GM18867 (cell line): ENCODE results near the gene GPR160.

Experiments used
- ATAC-seq: cut with Tn5 transposase; IDR thresholded peaks from one replicate; pipeline ENCODE4 v1.9.1; 2021; ENCODE audit warnings: mild to moderate bottlenecking, moderate library complexity; ENCODE audit not compliant: unreplicated experiment

GPR160 gene

GRCh38 chr3:170063691-170064090 lies 25.9 kb downstream of the GPR160 start:
- no peak for ATAC-seq

DNA sequence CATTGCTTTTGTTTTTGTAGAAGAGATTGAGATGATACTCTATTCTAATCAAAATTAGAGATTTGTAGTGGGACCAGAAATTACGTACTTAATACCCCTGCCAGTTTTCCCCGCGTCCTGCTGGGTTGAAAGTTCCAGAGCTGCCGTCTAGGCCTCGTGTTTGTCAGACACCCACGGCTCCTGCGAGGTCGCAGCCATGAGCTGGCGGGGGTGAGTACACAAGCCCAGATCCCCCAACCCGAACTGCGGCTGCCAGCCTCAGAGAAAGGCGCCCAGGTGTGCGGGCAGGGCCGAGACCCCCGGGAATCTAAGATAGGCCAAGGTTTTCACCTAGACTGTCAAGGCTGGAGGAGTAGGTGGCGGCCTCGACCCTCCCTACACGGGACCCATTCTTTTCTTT lies 26.3 kb downstream of the GPR160 start:
- ATAC-seq, result no peak

DNA sequence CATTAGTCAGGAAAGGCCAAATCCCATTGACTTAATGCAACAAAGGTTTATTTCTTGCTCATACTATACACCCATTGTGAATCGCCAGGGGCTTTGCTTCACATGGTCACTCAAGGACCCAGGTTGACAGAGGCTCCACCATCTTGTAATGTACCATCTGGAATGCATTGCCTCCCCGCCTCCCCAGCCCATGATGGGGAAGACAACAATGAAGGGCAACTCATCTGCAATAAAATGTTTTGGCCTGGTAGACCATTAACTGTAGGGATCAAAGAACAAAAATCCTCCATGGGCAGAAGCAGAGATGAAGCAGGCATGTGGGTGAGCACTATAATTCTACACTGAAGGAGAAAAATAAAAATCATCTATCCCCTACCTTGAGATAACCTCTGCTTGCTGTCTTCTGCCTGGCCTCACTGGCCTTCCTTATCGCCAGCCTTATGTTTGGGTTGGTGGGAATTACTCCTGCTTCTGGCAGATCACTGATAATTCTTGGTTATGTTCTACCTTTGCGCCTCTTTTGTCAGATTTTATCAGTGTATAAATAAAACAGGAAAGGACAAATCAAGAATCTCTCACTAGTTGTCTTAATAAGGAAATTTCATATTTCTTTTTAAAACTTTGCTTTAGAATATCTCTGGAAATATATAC lies 37.8 kb downstream of the GPR160 start:
- ATAC-seq, result no peak

DNA sequence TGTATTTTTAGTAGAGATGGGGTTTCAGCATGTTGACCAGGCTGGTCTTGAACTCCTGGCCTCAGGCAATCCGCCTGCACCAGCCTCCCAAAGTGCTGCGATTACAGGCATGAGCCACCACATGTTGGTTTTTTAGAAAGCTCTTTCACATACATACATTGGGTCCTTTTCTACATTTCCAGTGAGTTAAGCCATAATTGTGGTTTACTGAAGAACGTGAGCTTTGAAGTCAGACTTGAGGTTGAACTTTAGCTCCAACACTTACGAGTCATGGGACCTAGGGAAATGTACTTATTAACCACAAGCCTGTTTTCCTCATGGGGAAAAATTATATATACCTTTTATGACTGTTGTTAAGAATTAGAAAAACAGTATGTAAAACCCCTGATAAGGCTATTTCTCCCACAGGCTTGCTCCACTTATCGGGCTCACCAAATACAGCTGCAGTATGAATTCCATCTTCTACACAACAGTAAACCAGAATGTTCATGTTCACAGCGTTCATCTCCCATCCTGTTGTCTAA lies 39.0 kb downstream of the GPR160 start:
- no peak for ATAC-seq

DNA sequence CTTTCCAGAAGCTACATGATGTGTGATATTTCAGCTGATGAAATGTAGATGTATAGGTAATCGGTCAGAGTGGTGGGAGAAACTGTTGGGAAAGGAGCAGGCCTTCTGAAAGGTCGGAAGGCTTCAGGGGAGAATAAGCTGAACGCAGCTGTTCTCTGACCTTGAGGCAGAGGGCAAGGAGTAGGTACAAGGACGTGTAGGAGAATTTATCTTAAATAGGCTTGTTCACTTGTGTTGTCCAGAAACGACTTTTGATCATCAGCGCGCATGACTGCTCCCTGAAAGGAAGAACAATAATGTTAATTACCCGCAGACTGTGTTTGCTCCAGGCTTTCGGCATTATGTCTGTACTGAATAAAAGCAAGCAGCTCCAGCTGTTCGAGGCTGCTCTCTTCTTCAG lies 39.6 kb downstream of the GPR160 start:
- ATAC-seq, result no peak

DNA sequence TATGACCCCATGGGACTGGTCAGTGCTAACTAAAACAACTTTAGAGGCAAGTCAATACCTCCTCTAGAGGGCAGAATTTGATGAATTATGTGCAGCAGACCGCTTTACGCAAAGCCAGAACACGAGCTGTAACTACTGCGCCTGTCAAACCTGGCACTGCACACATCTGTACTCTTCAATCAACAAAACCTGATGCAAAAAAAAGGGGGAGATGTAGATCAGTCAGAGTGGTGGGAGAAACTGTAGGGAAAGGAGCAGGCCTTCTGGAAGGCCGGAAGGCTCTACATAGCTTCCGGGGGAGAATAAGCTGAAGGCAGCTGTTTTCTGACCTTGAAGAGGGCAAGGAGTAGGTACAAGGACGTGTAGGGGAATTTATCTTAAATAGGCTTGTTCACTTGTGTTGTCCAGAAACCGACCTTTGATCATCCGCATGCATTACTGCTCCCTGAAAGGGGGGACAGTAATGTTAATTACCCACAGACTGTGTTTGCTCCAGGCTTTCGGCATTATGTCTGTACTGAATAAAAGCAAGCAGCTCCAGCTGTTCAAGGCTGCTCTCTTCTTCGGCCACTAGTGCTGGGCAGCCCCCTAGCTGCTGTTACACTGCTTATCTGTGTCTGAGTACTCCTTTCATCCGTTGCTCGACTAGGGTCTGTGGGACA lies 41.0 kb downstream of the GPR160 start:
- ATAC-seq, result no peak

- ATAC-seq, result no peak
These were observed 41.9 kb downstream of the GPR160 start for GRCh38 chr3:170079536-170080165.

DNA sequence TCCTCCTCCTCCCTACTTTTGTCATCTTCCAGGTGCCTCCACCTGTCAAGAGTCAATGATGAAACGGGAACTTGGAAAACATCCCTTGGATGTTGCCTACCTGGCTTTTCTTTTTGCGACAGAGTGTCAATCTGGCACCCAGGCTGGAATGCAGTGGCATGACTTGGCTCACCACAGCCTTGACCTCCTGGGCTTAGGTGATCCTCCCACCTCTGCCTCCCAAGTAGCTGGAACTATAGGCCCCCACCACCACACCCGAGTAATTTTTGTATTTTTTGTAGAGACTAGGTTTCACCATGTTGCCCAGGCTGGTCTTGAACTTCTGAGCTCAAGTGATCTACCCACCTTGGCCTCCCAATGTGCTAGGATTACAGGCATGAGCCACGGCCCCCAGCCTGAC lies 42.8 kb downstream of the GPR160 start:
- no peak for ATAC-seq

DNA sequence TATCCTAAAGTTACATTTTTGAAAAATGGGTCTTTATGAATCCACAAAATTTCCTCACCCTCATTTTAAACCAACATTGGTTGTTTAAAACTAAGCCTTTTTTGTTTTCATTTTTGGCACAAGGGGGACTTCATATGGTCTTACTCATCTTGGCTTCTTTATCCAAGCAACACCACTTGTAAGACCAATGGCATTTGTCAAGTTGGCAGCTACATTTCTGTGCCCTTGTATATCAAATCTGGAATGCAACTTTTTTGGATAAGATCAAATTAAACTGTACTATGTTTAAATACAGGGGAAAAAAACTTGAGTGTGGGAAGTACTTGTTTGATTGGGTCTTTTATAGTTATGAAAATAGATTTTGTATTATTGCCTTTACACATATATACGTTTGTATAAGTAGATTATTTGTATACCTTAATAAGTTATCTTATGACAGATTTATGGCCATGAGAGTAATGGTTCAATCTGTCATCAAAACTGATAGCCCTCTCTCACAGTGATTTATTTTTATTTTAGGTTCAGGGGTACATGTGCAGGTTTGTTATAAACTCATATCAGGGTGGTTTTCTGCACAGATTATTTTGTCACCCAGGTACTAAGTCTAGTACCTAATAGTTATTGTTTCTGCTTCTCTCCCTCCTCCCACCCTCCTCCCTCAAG lies 43.4 kb downstream of the GPR160 start:
- no peak for ATAC-seq

DNA sequence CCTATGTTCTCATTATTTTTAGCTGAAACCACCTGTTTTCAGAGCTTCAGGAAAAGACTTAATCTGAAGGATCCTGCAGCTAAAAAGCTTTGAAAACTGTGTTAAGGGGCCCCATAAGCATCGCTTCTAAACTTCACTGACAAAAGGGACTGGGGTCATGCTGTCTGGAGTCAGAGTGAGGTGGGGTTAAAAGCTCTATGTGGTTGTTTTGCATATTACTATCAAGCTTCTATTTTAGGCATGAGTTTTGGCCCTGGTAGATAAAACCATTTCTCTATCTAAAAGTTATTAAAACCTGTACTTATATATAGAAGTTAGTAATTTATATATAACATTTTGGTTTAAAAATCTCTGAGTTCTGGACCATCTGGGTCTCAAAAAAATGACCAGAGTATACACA lies 45.5 kb downstream of the GPR160 start:
- no peak for ATAC-seq

DNA sequence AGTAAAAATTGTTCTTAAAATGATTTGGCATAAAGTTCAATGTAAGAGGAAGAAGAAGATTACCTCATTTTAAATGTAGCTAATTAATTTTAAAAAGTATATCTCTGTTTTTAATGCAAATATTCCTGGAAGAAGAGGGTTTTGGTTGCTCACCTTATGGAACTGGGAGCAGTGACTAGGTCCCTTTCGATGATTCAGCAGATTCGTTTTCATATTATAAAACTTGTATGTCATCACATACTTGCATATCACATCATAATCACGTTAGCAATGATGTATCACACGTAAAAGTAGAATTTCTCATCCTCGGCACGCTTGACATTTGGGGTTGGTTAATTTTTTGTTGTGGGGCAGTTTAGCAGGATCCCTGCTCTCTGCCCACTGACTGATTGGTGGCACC lies 47.6 kb downstream of the GPR160 start:
- ATAC-seq, result no peak

DNA sequence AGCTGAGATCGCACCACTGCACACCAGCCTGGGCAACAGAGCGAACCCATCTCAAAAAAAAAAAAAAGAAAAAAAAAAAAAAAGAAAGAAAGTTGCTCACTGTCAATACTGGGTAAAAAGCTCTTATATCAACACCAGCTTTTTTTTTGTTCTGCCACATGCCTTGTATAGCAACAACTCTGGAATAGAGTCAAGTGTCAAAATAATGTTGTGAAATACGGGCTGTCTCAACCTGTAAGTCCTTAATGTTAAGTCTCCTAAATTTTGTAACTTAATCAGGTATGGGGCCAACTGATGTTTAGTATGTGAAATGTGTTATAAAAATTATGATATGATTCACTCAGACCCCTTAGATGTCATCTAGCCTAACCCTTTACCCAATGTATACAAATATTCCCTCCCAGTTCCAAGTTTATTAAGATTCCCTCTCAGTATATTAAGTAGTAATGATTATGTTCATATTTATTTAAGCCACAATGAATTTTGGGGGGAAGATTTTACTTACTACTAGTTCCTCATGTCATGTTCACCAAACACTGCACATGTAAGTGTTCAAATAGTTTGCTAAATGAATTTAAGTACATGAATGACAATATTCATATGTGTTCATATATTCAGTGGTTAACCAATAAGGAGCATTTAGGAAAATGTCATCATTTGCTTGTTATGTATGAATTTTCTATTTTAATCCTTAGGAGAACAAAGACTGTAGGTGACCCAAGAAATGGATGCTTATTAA lies 52.2 kb downstream of the GPR160 start:
- ATAC-seq, result no peak

- no peak for ATAC-seq
These were observed 52.8 kb downstream of the GPR160 start for GRCh38 chr3:170090601-170090981.

- ATAC-seq, result no peak
These were observed 55.1 kb downstream of the GPR160 start for GRCh38 chr3:170092907-170093306.

DNA sequence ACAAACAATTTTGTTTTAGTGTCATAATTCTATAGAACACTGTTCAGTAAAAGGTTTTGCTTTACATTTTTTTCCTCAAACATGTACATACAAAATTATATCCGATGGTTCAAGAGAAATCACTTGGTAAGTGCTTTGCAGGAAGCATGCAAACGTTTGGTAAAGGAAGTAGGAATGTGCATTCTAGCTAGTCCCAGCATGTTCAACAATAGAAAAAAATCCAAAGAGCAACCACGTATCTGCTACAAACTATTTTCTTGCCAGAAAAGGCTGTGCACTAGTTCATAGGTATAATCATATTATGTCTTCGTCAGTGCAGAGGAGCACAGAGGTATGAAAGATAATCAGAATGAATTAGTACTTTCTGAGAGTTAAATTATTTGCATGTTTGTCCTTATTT lies 58.0 kb downstream of the GPR160 start:
- no peak for ATAC-seq

DNA sequence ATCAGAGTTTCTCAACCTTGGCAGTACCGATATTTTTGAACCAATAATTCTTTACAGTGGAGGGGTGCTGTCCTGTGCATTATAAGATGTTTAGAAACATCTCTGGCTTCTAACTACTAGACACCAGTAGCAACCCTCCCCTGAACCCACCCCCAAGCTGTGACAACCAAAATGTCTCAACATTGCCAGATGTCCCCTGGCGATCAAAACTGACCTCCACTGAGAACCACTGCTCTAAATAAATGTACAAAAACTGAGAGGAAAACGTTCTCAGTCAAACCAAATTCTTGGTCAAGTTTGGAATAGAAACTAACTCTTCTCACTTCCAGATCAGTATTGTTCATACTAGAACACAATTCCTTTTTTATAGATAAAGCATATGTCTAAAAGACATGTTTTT lies 58.5 kb downstream of the GPR160 start:
- ATAC-seq, result no peak

DNA sequence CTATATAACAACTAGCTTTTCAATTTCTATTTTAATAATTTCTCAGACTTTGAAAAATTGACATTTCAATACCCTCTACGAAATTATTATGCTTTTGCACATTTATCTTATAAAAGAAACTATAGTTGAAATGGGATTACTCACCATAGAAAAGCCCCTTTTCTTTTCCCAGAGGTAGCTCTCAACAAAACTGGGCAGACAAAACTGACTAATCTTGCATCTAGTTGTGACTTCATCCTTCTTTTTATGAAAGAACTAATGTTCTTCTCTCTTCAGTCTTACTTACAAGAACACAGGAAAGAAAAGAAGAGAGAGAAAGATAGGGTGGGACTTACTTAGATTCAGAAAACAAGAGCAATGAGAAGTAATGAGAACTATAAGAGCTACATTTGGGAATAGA lies 61.0 kb downstream of the GPR160 start:
- no peak for ATAC-seq

GRCh38 chr3:170100944-170101343 lies 63.1 kb downstream of the GPR160 start:
- no peak for ATAC-seq

- no peak for ATAC-seq
These were observed 64.6 kb downstream of the GPR160 start for GRCh38 chr3:170102431-170102830.

GRCh38 chr3:170107941-170108340 lies 70.1 kb downstream of the GPR160 start:
- ATAC-seq, result no peak

DNA sequence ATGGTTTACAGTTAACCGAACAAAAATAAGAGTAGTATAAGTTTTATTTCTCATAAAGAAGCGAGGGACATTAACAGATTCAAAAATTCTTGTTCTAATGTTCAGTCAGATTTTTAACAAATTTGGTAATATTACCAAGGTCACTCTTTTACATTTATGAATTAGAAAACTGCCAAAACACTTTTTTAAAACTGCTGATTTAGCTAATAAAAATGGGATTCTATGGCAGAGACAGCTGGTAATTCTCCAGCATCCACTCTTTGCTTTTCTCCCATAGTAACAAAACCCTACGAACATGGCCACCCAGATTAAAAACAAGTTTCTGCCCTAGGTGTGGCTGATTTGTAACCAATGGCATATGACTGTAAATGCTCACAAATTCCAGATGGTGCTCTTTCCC lies 71.2 kb downstream of the GPR160 start:
- ATAC-seq, result no peak
